DOHH2 (cell line): ENCODE measurements around the gene ZNF414.

ENCODE experiments used
- H3F3A ChIP-seq: fragments of 200-600 bp; sonication (generic), shearing (Covaris generic); 2 replicates; pipeline ENCODE4 v1.6.0; 2016; ENCODE audit warnings: antibody characterized with exemption, mild to moderate bottlenecking; ENCODE audit not compliant: control insufficient read depth, insufficient read depth
- H3K27ac ChIP-seq: fragments of 200-600 bp; sonication (generic); 2 replicates; pipeline ENCODE4 v1.5.1; 2014; ENCODE audit warnings: low read depth, mild to moderate bottlenecking, low read length, moderate library complexity
- H3K27me3 ChIP-seq: fragments of 200-600 bp; sonication (generic); 2 replicates; pipeline ENCODE4 v1.6.1; 2014; ENCODE audit warnings: mild to moderate bottlenecking, low read length, mixed read lengths; ENCODE audit not compliant: control insufficient read depth
- H3K36me3 ChIP-seq: fragments of 200-600 bp; sonication (generic); 2 replicates; pipeline ENCODE4 v1.6.1; 2014; ENCODE audit warnings: mild to moderate bottlenecking, low read length, moderate library complexity, mixed read lengths; ENCODE audit not compliant: control insufficient read depth
- H3K4me1 ChIP-seq: fragments of 200-600 bp; sonication (generic); 2 replicates; pipeline ENCODE4 v1.6.1; 2014; ENCODE audit warnings: mild to moderate bottlenecking, low read length, mixed read lengths; ENCODE audit not compliant: control insufficient read depth
- H3K4me2 ChIP-seq: fragments of 200-600 bp; sonication (generic); 2 replicates; pipeline ENCODE4 v1.6.0; 2014; ENCODE audit warnings: mild to moderate bottlenecking, low read length, moderate library complexity
- H3K4me3 ChIP-seq: fragments of 200-600 bp; sonication (generic); 2 replicates; pipeline ENCODE4 v1.5.1; 2014; ENCODE audit warnings: mild to moderate bottlenecking, low read length, mixed read lengths
- H3K79me2 ChIP-seq: fragments of 200-600 bp; sonication (generic); 2 replicates; pipeline ENCODE4 v1.6.1; 2014; ENCODE audit warnings: mild to moderate bottlenecking, low read length, mixed read lengths; ENCODE audit not compliant: control insufficient read depth
- H3K9me2 ChIP-seq: fragments of 200-600 bp; sonication (generic); replicated peaks from 2 replicates; pipeline ENCODE4 v1.6.1; 2014; ENCODE audit warnings: mild to moderate bottlenecking, low read length, mixed read lengths; ENCODE audit not compliant: control insufficient read depth
- H3K9me3 ChIP-seq: fragments of 200-600 bp; sonication (generic); 2 replicates; pipeline ENCODE4 v1.6.1; 2014; ENCODE audit warnings: antibody characterized with exemption, low read length, mixed read lengths; ENCODE audit not compliant: control insufficient read depth, insufficient read depth
- H4K20me1 ChIP-seq: fragments of 200-600 bp; sonication (generic); 2 replicates; pipeline ENCODE4 v1.6.0; 2014; ENCODE audit warnings: low read depth, mild to moderate bottlenecking, antibody characterized with exemption, low read length, moderate library complexity; ENCODE audit not compliant: control insufficient read depth, insufficient read depth
- CTCF ChIP-seq: fragments of 200-600 bp; sonication (generic); IDR thresholded peaks from one replicate; pipeline ENCODE4 v1.5.1; 2014; ENCODE audit warnings: antibody characterized with exemption, mild to moderate bottlenecking, low read depth, low read length; ENCODE audit not compliant: poor library complexity, severe bottlenecking
- EZH2phosphoT487 ChIP-seq: fragments of 200-600 bp; sonication (generic); IDR thresholded peaks from 2 replicates; pipeline ENCODE4 v1.6.1; 2017; ENCODE audit warnings: borderline replicate concordance, mild to moderate bottlenecking, antibody characterized with exemption, low read length, moderate library complexity, mixed read lengths

Gene ZNF414

GRCh38 chr19:8463365-8463764, 50.6 kb downstream of the ZNF414 start:
- H3K9me3 ChIP-seq: no peaks in the 10 kb centered on the region
- peaks cover 8% of the 10 kb centered on the region; the same call in 1 of the 2 replicates for H3K4me1 ChIP-seq
- TF ChIP-seq EZH2phosphoT487: no peak
- H3F3A ChIP-seq: peaks cover 5% of the 10 kb centered on the region; the same call in 1 of the 2 replicates
- no peaks in the 10 kb centered on the region for H3K9me2 ChIP-seq
- no peak overlapping the region for H3K4me2 ChIP-seq
- H3K27ac ChIP-seq: no peak overlapping the region
- no peaks in the 10 kb centered on the region for H3K27me3 ChIP-seq
- peaks cover 20% of the 10 kb centered on the region for H4K20me1 ChIP-seq
- H3K79me2 ChIP-seq: peaks cover 93% of the 10 kb centered on the region
- peaks cover 100% of the 10 kb centered on the region for H3K36me3 ChIP-seq
- no peak overlapping the region for H3K4me3 ChIP-seq

- TF ChIP-seq CTCF: no peak
- no peak for TF ChIP-seq EZH2phosphoT487
- Histone ChIP-seq H3K4me1 (peaks cover 8% of the 10 kb centered on the region; the same call in 1 of the 2 replicates), H3K9me2 (no peaks in the 10 kb centered on the region), H3F3A (0 out of 2 replicates have a peak, but pooled peaks cover 2% of the 10 kb centered on the region), H3K79me2 (peaks cover 94% of the 10 kb centered on the region), H3K36me3 (peaks cover 100% of the 10 kb centered on the region), H4K20me1 (peaks cover 28% of the 10 kb centered on the region), H3K27ac (no peak overlapping the region), H3K4me3 (no peak overlapping the region), H3K4me2 (no peak overlapping the region), H3K27me3 (no peaks in the 10 kb centered on the region), H3K9me3 (no peaks in the 10 kb centered on the region)
Observed at GRCh38 chr19:8462571-8462970, 51.4 kb downstream of the ZNF414 start.

GRCh38 chr19:8461891-8462290, 52.1 kb downstream of the ZNF414 start:
- Histone ChIP-seq H3K79me2 (peaks cover 94% of the 10 kb centered on the region), H3K27me3 (no peaks in the 10 kb centered on the region), H3K9me2 (no peaks in the 10 kb centered on the region), H3F3A (0 out of 2 replicates have a peak, but pooled peaks cover 2% of the 10 kb centered on the region), H3K4me3 (no peak overlapping the region), H3K36me3 (peaks cover 100% of the 10 kb centered on the region), H3K4me1 (peaks cover 8% of the 10 kb centered on the region; the same call in 1 of the 2 replicates), H4K20me1 (peaks cover 32% of the 10 kb centered on the region), H3K9me3 (no peaks in the 10 kb centered on the region), H3K4me2 (no peak overlapping the region), H3K27ac (no peak overlapping the region)
- TF ChIP-seq EZH2phosphoT487 (no peak), CTCF (no peak)

GRCh38 chr19:8461376-8461775, 52.6 kb downstream of the ZNF414 start:
- Histone ChIP-seq H3K4me2 (no peak overlapping the region), H3K27ac (no peak overlapping the region), H3K27me3 (no peaks in the 10 kb centered on the region), H3K36me3 (peaks cover 100% of the 10 kb centered on the region), H3K9me3 (no peaks in the 10 kb centered on the region), H3F3A (0 out of 2 replicates have a peak, but pooled peaks cover 2% of the 10 kb centered on the region), H4K20me1 (peaks cover 37% of the 10 kb centered on the region), H3K4me1 (peaks cover 12% of the 10 kb centered on the region), H3K4me3 (no peak overlapping the region), H3K9me2 (no peaks in the 10 kb centered on the region), H3K79me2 (peaks cover 97% of the 10 kb centered on the region)
- no peak for TF ChIP-seq EZH2phosphoT487
- TF ChIP-seq CTCF: no peak
